HG02798 (cell line): Measurements from ENCODE around the gene B4GAT1.

Source experiments
- ATAC-seq: cut with Tn5 transposase; IDR thresholded peaks from one replicate; pipeline ENCODE4 v1.9.1; 2021; ENCODE audit warnings: mild to moderate bottlenecking; ENCODE audit not compliant: unreplicated experiment, poor library complexity

B4GAT1 gene

GRCh38 chr11:66338276-66339161 is 8.9 kb downstream of the B4GAT1 start:
- ATAC-seq: no peak

GRCh38 chr11:66337103-66337899 is 10.1 kb downstream of the B4GAT1 start:
- ATAC-seq: no peak

GRCh38 chr11:66336234-66337102 is 11.0 kb downstream of the B4GAT1 start, which contains the start of gene RIN1:
TSS of gene RIN1 (minus strand) at chr11:66336434. CDS start at chr11:66336402, 32 bp downstream.
- ATAC-seq: peak; percentile 77

- ATAC-seq: no peak
Measured at GRCh38 chr11:66335531-66336233, 11.7 kb downstream of the B4GAT1 start.

- ATAC-seq: no peak
Measured at GRCh38 chr11:66334605-66335442, 12.6 kb downstream of the B4GAT1 start.

GRCh38 chr11:66333896-66334604 is 13.4 kb downstream of the B4GAT1 start:
- no peak for ATAC-seq

GRCh38 chr11:66333220-66333877 is 14.1 kb downstream of the B4GAT1 start:
- no peak for ATAC-seq

GRCh38 chr11:66332371-66333219 is 14.8 kb downstream of the B4GAT1 start:
- no peak for ATAC-seq

GRCh38 chr11:66331542-66332370 is 15.7 kb downstream of the B4GAT1 start:
- ATAC-seq: no peak

GRCh38 chr11:66330931-66331330 is 16.5 kb downstream of the B4GAT1 start:
- no peak for ATAC-seq

- ATAC-seq: no peak
Measured at GRCh38 chr11:66329165-66329673, 18.2 kb downstream of the B4GAT1 start.

- ATAC-seq: peak; percentile 74
Measured at GRCh38 chr11:66328302-66329144, 18.9 kb downstream of the B4GAT1 start.

- no peak for ATAC-seq
Measured at GRCh38 chr11:66328031-66328301, 19.5 kb downstream of the B4GAT1 start.

GRCh38 chr11:66327171-66328030 is 20.0 kb downstream of the B4GAT1 start:
- no peak for ATAC-seq
